LNCaP clone FGC (cell line): ENCODE measurements around the gene COL4A2.
"Not testable (repeated sequence)": the region's sequence is repeated elsewhere in the genome, so short reads cannot be mapped to it uniquely, and the experiment has no call there.

Experiments
- DNase-seq: peaks from one replicate; pipeline ENCODE4 v3.0.0-alpha.2; 2011; ENCODE audit warnings: low read depth
- H3K4me3 ChIP-seq: 2 replicates; pipeline ENCODE4 v1.5.1; 2011; ENCODE audit warnings: mild to moderate bottlenecking, low read depth, low read length, control low read depth
- TF ChIP-seq, protein P1 (sequence below): IDR thresholded peaks from 2 replicates; pipeline ENCODE4 v1.5.1; 2012; ENCODE audit warnings: mild to moderate bottlenecking; ENCODE audit not compliant: control insufficient read depth, insufficient read depth; ENCODE audit errors: extremely low read depth

Gene COL4A2

DNA sequence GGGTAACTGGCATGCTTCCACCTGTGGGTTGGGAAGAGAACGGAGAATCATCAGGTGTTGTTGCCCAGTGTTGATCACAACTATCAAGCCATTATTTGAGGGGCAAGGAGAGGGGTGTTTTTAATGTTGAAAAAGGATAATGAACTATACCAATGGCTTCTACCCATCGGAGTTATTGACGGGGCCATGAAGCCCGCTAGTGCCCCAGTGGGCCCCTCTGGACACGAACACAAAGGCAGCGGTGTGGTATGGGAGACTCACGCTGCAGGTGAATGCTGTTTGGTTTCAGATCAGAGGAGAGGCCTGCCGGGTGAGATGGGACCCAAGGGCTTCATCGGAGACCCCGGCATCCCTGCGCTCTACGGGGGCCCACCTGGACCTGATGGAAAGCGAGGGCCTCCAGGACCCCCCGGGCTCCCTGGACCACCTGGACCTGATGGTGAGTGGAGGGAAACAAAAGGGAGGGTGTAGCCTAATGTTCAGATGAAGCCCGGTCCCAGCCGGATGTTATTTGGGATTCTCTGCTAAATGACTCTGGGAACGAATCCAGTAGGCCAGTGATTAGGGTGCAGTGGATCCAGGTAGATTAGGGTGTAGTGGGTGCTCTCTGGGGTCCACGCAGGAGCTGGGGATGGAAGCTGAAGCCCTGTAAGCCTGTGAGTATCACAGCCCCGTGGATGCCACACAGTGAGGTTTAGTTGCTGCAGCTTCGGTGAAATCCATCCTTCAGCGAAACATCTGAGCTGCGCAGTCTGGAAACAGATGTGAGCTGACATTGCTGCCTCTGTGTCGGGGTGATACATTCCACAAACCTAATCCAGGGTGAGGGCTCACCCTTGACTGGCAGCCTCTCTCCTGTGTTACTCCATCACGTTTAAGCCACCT lies 143.2 kb downstream of the COL4A2 start:
- TF ChIP-seq, protein P1, sequence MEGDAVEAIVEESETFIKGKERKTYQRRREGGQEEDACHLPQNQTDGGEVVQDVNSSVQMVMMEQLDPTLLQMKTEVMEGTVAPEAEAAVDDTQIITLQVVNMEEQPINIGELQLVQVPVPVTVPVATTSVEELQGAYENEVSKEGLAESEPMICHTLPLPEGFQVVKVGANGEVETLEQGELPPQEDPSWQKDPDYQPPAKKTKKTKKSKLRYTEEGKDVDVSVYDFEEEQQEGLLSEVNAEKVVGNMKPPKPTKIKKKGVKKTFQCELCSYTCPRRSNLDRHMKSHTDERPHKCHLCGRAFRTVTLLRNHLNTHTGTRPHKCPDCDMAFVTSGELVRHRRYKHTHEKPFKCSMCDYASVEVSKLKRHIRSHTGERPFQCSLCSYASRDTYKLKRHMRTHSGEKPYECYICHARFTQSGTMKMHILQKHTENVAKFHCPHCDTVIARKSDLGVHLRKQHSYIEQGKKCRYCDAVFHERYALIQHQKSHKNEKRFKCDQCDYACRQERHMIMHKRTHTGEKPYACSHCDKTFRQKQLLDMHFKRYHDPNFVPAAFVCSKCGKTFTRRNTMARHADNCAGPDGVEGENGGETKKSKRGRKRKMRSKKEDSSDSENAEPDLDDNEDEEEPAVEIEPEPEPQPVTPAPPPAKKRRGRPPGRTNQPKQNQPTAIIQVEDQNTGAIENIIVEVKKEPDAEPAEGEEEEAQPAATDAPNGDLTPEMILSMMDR = no peak
- DNase-seq = no peak
- H3K4me3 ChIP-seq = no peak overlapping the region

DNA sequence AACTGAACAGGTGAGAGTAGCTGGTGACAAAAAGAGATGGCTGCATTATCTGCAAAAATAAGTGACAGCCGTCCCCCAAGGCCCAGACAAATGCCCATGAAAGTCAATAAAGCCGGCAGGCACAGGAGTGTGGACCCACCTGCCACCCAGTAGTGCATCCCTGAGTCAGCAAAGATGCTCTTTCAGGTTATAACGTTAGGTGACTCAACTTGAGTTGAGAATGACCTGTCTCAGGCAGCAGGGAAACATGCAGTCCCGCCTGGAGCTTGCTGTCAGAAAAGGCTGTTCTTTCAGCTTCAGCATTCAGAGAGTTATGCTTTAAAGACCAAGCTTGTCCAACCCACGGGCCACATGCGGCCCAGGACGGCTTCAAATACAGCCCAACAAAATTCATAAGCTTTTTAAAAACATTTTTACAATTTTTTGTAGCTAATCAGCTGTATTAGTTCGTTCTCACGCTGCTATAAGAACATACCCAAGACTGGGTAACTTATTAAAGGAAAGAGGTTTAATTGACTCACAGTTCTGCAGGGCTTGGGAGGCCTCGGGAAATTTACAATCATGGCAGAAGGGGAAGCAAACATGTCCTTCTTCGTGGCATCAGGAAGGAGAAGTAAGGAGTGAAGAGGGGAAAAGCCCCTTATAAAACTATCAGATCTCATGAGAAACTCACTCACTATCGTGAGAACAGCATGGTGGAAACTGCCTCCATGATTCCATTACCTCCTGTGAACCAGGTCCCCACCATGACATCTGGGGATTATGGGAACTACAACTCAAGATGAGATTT lies 144.1 kb downstream of the COL4A2 start:
- TF ChIP-seq, protein P1 = no peak
- no peak overlapping the region for H3K4me3 ChIP-seq
- DNase-seq = no peak

GRCh38 chr13:110453091-110453490 lies 146.0 kb downstream of the COL4A2 start:
- DNase-seq = not testable (repeated sequence)

DNA sequence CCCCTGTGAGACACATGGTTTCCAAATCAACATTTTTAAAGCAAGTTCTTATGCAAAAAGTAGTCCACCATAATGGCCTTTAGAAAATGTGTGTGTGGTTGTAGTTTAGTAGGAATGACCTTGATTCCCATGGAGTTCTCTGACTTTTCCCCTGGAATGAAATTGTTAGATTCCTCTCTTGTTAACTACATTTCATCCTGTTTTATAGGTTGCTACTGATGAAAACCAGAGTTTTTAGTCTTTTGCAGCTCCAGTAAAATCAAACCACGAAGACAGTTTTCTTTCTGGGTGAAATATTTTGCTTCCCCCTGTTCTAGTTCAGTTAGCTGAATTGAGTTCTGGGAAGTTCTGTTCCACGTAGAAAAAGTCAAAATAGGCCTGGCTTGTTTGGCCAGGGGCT lies 146.7 kb downstream of the COL4A2 start:
- H3K4me3 ChIP-seq = no peak overlapping the region
- TF ChIP-seq, protein P1 = no peak
- DNase-seq = no peak

More at GRCh38 chr13:110453091-110453490, 146.0 kb downstream of the COL4A2 start:
- H3K4me3 ChIP-seq = not testable (repeated sequence)

DNA sequence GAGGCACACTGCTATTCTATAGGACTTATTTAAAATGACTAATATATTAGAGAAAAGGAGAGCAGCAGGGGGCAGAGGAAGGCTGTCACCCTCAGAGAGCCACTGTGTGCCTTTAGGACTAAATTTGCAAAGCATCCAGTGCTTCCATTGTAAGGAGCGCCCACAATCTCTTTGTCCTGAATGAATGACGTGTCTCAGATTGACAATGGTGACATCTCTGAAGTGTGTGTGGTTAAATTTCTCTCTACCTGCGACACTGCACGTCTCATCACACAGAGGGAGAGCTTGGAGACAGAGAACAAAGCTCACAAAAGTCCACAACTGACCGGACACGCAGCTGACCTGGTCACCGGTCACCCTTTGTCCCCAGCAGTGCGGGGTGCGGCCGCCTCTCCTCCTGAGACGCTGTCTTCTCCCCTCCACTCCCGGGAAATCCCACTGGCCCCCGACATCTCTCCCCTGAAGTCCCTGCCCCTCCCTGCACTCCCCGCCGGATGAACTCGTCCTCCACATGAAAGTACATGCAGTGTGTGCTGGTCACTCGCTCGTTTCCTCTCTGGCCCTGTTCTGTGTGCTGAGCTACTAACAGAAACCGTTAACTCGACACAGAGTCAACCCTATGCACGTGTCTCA lies 147.3 kb downstream of the COL4A2 start:
- H3K4me3 ChIP-seq = no peak overlapping the region
- TF ChIP-seq, protein P1 = no peak
- no peak for DNase-seq

GRCh38 chr13:110454956-110455355 lies 147.9 kb downstream of the COL4A2 start:
- DNase-seq = no peak
- TF ChIP-seq, protein P1 = no peak
- no peak overlapping the region for H3K4me3 ChIP-seq

DNA sequence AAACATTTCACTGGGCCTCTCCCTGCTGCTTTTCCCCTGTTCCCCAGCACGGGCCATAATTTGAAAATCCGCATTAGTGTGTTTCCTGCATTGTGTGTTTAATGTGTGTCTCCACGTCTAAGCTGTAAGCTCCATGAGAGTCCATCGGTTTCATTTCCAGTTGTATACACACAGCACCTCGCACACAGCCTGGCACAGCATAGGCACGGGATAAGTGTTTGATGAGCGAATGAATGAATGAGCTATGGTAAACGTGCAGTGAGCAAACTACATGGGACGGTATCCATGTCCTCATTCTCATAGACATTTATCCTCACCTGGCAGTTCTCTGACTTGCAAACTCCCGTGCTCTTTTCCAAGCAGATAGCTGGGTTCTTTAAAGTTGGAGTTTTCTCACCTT lies 148.4 kb downstream of the COL4A2 start:
- H3K4me3 ChIP-seq = no peak overlapping the region
- DNase-seq = no peak
- TF ChIP-seq, protein P1 = no peak
